ENCODE data around the gene GPC1.
"Not testable (repeated sequence)": the region's sequence is repeated elsewhere in the genome, so short reads cannot be mapped to it uniquely, and the experiment has no call there.

GPC1 gene

GRCh38 chr2:240435457-240435947 is at the start of gene GPC1:
GPC1 (plus strand) TSS chr2:240435663; CDS start chr2:240435919, 256 bp downstream.
- ChIA-PET POLR2A (interaction anchor here (1.8 kb wide), 1 partner anchor 202 kb away, joined by 7 read pairs; no protein-coding TSS in a partner anchor), CTCF (interaction anchor here (0.6 to 2.0 kb wide), 3 partner anchors 203 to 372 kb away, joined by 3 to 9 read pairs (median 7); no protein-coding TSS in a partner anchor)
- Histone ChIP-seq H3K9me3 (ENCODE audit: control insufficient read depth, insufficient read depth, low read depth, low read length) (no peaks in the 10 kb centered on the region), H3K4me3 (ENCODE audit: low read depth, low read length) (peak within 1 kb of the TSS; percentile 60), H3K4me1 (ENCODE audit: control insufficient read depth, insufficient read depth, low read length) (peaks cover 4% of the 10 kb centered on the region; the same call in 1 of the 2 replicates), H3K27ac (ENCODE audit: extremely low read depth, low read depth, low read length) (peak within 1 kb of the TSS; percentile 65; the same call in 1 of the 2 replicates), H3K36me3 (ENCODE audit: control insufficient read depth in 2 of 2, insufficient read depth in 1 of 2, low read length in 2 of 2) (no peaks in the 10 kb centered on the region)
- TF ChIP-seq ZNF155 (tag by site-specific recombination; IDR thresholded peaks at IDR 0.05): no peak
- TF ChIP-seq ZNF350 (tag by site-specific recombination; IDR thresholded peaks at IDR 0.05): no peak
- no peak for TF ChIP-seq ZIC2 (tag by site-specific recombination; IDR thresholded peaks at IDR 0.05)
- TF ChIP-seq ZNF138 (tag by site-specific recombination; IDR thresholded peaks at IDR 0.05; ENCODE audit: borderline replicate concordance): no peak
- TF ChIP-seq ZNF184 (tag by site-specific recombination; IDR thresholded peaks at IDR 0.05): no peak
- no peak for TF ChIP-seq ZNF670 (tag by site-specific recombination; IDR thresholded peaks at IDR 0.05; ENCODE audit: low read depth)
- no peak for TF ChIP-seq ZNF404 (tag by site-specific recombination; IDR thresholded peaks at IDR 0.05)
- TF ChIP-seq ZNF19 (tag by site-specific recombination; IDR thresholded peaks at IDR 0.05; ENCODE audit: low read depth): no peak
- TF ChIP-seq KLF7 (tag by site-specific recombination; IDR thresholded peaks at IDR 0.05; ENCODE audit: borderline replicate concordance): no peak
- no peak for TF ChIP-seq ZNF214 (tag by site-specific recombination; IDR thresholded peaks at IDR 0.05; ENCODE audit: borderline replicate concordance)
- no peak for TF ChIP-seq ZNF596 (tag by site-specific recombination; IDR thresholded peaks at IDR 0.05)
- TF ChIP-seq SETDB1 (IDR thresholded peaks at IDR 0.05; ENCODE audit: insufficient read length, low read length): no peak
- TF ChIP-seq ZNF140 (tag by site-specific recombination; IDR thresholded peaks at IDR 0.05): no peak
- no peak for TF ChIP-seq ZNF624 (tag by site-specific recombination; IDR thresholded peaks at IDR 0.05)
- no peak for TF ChIP-seq ZNF585B (tag by site-specific recombination; IDR thresholded peaks at IDR 0.05)
- no peak for TF ChIP-seq PBX3 (CRISPR knock-in tag; IDR thresholded peaks at IDR 0.05)
- TF ChIP-seq FEZF1 (tag by site-specific recombination; IDR thresholded peaks at IDR 0.05): no peak
- no peak for TF ChIP-seq ZNF513 (tag by site-specific recombination; IDR thresholded peaks at IDR 0.05)

- POLR2A ChIA-PET: interaction anchor here (1.7 kb wide), 1 partner anchor 9 kb away, joined by 4 read pairs; no protein-coding TSS in a partner anchor
These were observed 49.1 kb upstream of the GPC1 start for GRCh38 chr2:240386326-240386725.

GRCh38 chr2:240386743-240387142 is 48.7 kb upstream of the GPC1 start:
- CTCF ChIA-PET: interaction anchor here (0.6 to 1.0 kb wide), 3 partner anchors 10 to 1993 kb away, joined by 3 read pairs; no protein-coding TSS in a partner anchor

More at GRCh38 chr2:240386326-240386725, 49.1 kb upstream of the GPC1 start:
- CTCF ChIA-PET: interaction anchor here (0.6 to 1.0 kb wide), 3 partner anchors 10 to 1993 kb away, joined by 3 read pairs; no protein-coding TSS in a partner anchor
- Histone ChIP-seq H3K9me3 (ENCODE audit: control insufficient read depth, insufficient read depth, low read depth, low read length) (no peaks in the 10 kb centered on the region), H3K4me1 (ENCODE audit: control insufficient read depth, insufficient read depth, low read length) (no peaks in the 10 kb centered on the region), H3K36me3 (ENCODE audit: control insufficient read depth in 2 of 2, insufficient read depth in 1 of 2, low read length in 2 of 2) (no peaks in the 10 kb centered on the region), H3K27ac (ENCODE audit: extremely low read depth, low read depth, low read length) (no peak overlapping the region), H3K4me3 (ENCODE audit: low read depth, low read length) (no peak overlapping the region)
- TF ChIP-seq KLF7 (tag by site-specific recombination; IDR thresholded peaks at IDR 0.05; ENCODE audit: borderline replicate concordance) (no peak), ZNF404 (tag by site-specific recombination; IDR thresholded peaks at IDR 0.05) (no peak)

More at GRCh38 chr2:240386743-240387142, 48.7 kb upstream of the GPC1 start:
- H3K4me1 ChIP-seq (ENCODE audit: control insufficient read depth, insufficient read depth, low read length); H3K27ac ChIP-seq (ENCODE audit: extremely low read depth, low read depth, low read length); H3K36me3 ChIP-seq (ENCODE audit: control insufficient read depth in 2 of 2, insufficient read depth in 1 of 2, low read length in 2 of 2); H3K9me3 ChIP-seq (ENCODE audit: control insufficient read depth, insufficient read depth, low read depth, low read length); H3K4me3 ChIP-seq (ENCODE audit: low read depth, low read length): not testable (repeated sequence)
- POLR2A ChIA-PET: interaction anchor here (1.7 kb wide), 1 partner anchor 10 kb away, joined by 4 read pairs; no protein-coding TSS in a partner anchor

Measured in HEK293 (cell line).